ENCODE measurements around the gene SLC35B1. TPM values are rescaled to one million over a fixed set of nuclear protein-coding genes. Genes with fewer than 3 reads are reported as not detected.
A peak's percentile ranks its signal among the peaks of the same experiment; 100 is the strongest.

SLC35B1 gene
- total RNA-seq, 4 donors from 2014 or later, result 17.9 to 35.6 (median 19.5) TPM

DNA sequence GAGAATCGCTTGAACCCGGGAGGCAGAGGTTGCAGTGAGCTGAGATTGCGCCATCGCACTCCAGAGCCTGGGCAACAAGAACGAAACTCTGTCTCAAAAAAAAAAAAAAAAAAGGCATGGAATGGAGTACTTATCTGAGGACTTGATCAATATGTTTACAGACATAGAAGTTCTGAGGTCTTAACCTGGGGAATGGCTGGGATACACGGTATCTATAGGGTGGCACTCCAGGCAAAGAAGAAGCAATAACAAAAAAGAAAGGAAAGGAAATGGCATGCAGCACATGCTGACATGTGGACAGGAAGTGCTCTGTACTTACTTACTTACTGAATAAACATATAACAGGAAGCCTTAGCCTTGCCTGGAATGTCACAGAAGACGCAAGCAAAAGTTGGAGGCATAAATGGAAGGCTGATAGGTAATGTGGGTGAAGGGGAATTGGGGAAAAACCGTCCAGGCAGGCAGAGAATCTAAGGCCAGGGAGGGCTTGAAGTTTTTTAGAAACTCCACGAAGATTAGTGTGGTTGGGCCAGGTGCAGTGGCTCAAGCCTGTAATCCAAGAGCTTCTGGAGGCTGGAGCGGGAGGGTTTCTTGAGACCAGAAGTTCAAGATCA lies 19.8 kb downstream of the SLC35B1 start:
- 59 to 67% methylated on average over 3 to 9 of the region's 10 CpGs for WGBS, 2 donors (ENCODE audit: low coverage in 1 of 2)
- Histone ChIP-seq H3K4me3 (no peak overlapping the region), H3K36me3 (no peaks in the 10 kb centered on the region), H3K27me3 (no peaks in the 10 kb centered on the region), H3K9me3 (no peaks in the 10 kb centered on the region), H3K4me1 (peaks cover 0 to 52% (median 5%) of the 10 kb centered on the region in 3 donors), H3K27ac (peak overlapping the region in 3 of 4 donors; percentile 83 to 94 (median 86))
- peak; percentile 74 for TF ChIP-seq POLR2AphosphoS5 (IDR thresholded peaks at IDR 0.05)
- TF ChIP-seq, protein P1, sequence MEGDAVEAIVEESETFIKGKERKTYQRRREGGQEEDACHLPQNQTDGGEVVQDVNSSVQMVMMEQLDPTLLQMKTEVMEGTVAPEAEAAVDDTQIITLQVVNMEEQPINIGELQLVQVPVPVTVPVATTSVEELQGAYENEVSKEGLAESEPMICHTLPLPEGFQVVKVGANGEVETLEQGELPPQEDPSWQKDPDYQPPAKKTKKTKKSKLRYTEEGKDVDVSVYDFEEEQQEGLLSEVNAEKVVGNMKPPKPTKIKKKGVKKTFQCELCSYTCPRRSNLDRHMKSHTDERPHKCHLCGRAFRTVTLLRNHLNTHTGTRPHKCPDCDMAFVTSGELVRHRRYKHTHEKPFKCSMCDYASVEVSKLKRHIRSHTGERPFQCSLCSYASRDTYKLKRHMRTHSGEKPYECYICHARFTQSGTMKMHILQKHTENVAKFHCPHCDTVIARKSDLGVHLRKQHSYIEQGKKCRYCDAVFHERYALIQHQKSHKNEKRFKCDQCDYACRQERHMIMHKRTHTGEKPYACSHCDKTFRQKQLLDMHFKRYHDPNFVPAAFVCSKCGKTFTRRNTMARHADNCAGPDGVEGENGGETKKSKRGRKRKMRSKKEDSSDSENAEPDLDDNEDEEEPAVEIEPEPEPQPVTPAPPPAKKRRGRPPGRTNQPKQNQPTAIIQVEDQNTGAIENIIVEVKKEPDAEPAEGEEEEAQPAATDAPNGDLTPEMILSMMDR (IDR thresholded peaks at IDR 0.05), result no peak
- ATAC-seq, result no peak

DNA sequence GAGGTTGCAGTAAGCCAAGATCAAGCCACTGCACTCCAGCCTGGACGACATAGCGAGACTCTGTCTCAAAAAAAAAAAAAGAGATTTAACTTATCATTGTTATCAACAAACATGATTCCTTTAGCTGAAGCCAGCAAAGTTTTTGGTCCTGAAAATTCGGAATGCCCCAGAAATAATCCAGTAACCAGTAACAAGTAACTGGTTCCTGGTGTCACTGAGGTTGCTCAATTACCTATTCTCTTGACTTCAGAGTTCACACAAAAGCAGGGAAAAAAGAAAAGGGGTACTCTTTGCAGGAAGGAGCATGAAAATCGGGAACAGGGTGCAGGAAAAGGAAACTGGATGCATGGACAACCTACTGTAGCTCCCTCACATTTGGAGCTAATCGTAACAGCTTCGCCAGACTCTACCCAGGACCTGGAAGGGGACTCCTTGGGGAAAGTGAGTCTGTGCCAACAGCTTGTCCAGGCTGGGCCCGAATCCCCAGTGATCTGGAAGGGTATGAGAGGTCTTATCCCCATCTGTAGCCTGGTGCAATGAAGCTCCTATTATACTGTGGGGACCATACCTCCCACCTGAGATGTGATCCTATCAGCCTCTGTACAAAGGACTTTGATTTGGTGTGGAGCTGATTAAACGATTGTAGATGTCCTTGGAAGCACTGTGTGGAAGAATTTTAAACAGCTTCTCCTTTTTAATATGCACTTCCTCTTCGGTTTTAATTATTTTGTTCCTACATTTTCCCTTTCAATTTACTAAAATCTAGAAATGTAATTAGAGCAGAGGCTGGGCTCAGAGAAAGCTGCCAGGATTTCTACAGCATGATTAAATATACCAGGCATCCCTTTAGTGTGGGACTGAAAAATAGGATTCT lies 26.4 kb downstream of the SLC35B1 start:
- Histone ChIP-seq H3K9me3 (no peaks in the 10 kb centered on the region), H3K27ac (peak overlapping the region in 1 of 4 donors; percentile 20), H3K4me3 (no peak overlapping the region), H3K4me1 (peaks cover 0 to 13% (median 3%) of the 10 kb centered on the region in 3 donors), H3K36me3 (no peaks in the 10 kb centered on the region), H3K27me3 (no peaks in the 10 kb centered on the region)
- TF ChIP-seq POLR2A (IDR thresholded peaks at IDR 0.05), result no peak
- TF ChIP-seq POLR2AphosphoS5 (IDR thresholded peaks at IDR 0.05), result no peak
- TF ChIP-seq EP300 (IDR thresholded peaks at IDR 0.05), result no peak
- TF ChIP-seq, protein P1 (IDR thresholded peaks at IDR 0.05), result no peak
- WGBS, 2 donors (ENCODE audit: low coverage in 1 of 2), result 60 to 70% methylated on average over 8 to 9 of the region's 9 CpGs
- no peak for ATAC-seq

DNA sequence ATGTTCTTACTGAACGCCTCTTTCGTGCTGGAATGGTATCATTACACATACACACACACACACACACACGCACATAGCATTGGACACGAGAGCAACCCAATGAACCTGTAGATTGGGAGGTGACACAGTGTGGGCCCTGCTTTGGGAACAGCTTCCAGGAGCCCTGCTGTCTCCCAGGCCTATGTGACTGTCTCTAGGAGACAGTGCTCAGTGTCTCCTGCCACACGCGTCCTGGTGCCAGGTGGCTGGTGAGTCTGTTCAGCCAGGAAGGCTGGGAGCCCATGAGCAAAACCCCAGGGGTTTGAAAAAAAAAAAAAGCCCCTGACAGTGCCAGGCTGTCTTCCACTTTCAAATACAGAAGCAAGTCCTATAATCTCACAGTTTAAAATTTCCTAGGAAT lies 27.4 kb downstream of the SLC35B1 start:
- Histone ChIP-seq H3K36me3 (no peaks in the 10 kb centered on the region), H3K27ac (peak overlapping the region in 1 of 4 donors; percentile 17), H3K4me3 (no peak overlapping the region), H3K9me3 (no peaks in the 10 kb centered on the region), H3K4me1 (peaks cover 0 to 23% (median 13%) of the 10 kb centered on the region in 3 donors), H3K27me3 (no peaks in the 10 kb centered on the region)
- ATAC-seq, result no peak
- WGBS, 2 donors (ENCODE audit: low coverage in 1 of 2), result 57 to 68% methylated on average over 4 to 6 of the region's 6 CpGs
- TF ChIP-seq POLR2AphosphoS5 (IDR thresholded peaks at IDR 0.05) (no peak), EP300 (IDR thresholded peaks at IDR 0.05) (no peak), POLR2A (IDR thresholded peaks at IDR 0.05) (no peak)
- TF ChIP-seq, protein P1 (IDR thresholded peaks at IDR 0.05), result no peak

DNA sequence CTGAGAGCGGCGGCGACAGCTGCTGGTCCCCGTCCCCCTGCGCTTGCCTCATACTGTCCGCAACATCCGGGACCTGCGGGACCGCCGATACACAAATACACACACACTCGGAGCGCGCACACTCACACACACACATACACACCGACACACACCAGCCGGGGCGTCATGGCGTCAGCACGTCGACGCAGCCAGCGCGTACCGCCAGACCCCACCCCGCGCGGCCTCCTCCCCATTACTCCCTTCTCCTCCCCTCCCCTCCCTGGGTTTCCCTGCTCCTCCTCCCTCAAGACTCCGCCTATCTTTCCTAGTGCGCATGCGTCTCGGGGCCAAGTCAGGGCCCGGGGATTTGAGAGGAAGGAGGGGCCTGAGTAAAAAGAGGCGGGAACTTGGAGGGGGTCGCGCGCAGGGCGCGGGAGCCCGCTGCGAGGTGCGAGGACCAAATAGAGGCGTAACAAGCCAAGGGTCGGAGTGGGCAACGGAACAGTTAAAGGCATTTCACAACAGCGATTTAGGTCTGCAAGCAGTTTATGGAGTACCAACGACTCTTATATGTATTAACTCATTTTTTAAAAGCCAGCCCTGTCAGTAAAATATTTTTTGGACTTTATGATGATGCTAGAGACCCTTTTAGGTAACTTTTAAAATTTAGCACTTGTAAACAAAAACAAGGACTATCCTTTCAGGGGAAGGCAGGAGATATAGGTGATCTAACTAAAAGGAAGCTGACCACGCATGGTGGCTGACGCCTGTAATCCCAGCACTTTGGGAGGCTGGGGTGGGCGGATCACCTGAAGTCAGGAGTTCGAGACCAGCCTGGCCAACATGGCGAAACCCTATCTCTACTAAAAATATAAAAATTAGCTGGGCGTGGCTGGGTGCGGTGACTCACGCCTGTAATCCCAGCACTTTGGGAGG lies 29.6 kb downstream of the SLC35B1 start, which contains the start of gene SPOP:
SPOP (minus strand) TSS at position 165 of the 915 bp plus-strand sequence. CDS start 55,287 bp downstream, outside the sequence.
- WGBS, 2 donors (ENCODE audit: low coverage in 1 of 2), result 27 to 92% methylated on average over 5 to 18 of the region's 53 CpGs
- H3K9me3 ChIP-seq, result no peaks in the 10 kb centered on the region
- ATAC-seq, result peak; percentile 98
- peaks cover 0 to 44% (median 26%) of the 10 kb centered on the region in 3 donors for H3K4me1 ChIP-seq
- peak within 1 kb of the TSS; percentile 87 to 99 (median 98) for H3K27ac ChIP-seq
- H3K4me3 ChIP-seq, result peak within 1 kb of the TSS; percentile 55 to 74
- TF ChIP-seq, protein P1 (IDR thresholded peaks at IDR 0.05), result no peak
- TF ChIP-seq POLR2A (IDR thresholded peaks at IDR 0.05) (peak; percentile 33 to 53), EP300 (IDR thresholded peaks at IDR 0.05) (no peak), POLR2AphosphoS5 (IDR thresholded peaks at IDR 0.05) (peak; percentile 93)
- no peaks in the 10 kb centered on the region for H3K27me3 ChIP-seq
- H3K36me3 ChIP-seq, result no peaks in the 10 kb centered on the region
